Upper lobe of right lung (tissue), 1 donor: Measurements from ENCODE around the gene SLC25A21. TPM values are rescaled to one million over a fixed set of nuclear protein-coding genes. Genes with fewer than 3 reads are reported as not detected.
"Not testable (repeated sequence)": the region's sequence is repeated elsewhere in the genome, so short reads cannot be mapped to it uniquely, and the experiment has no call there.

Experiments used
- ATAC-seq: fragments of 200-7000 bp; cut with Tn5 transposase; one replicate; pipeline ENCODE4 v1.9.1; 2020; ENCODE audit warnings: mild to moderate bottlenecking, moderate library complexity
- DNase-seq: peaks from one replicate; pipeline ENCODE4 v3.0.0-alpha.2; 2020
- H3K27ac ChIP-seq: fragments of 200-600 bp; one replicate; pipeline ENCODE4 v1.8.0; 2022
- H3K27me3 ChIP-seq: fragments of 200-600 bp; one replicate; pipeline ENCODE4 v1.8.0; 2022; ENCODE audit warnings: mild to moderate bottlenecking
- H3K36me3 ChIP-seq: fragments of 200-600 bp; one replicate; pipeline ENCODE4 v1.8.0; 2022
- H3K4me1 ChIP-seq: fragments of 200-600 bp; one replicate; pipeline ENCODE4 v1.8.0; 2022
- H3K4me3 ChIP-seq: fragments of 200-600 bp; one replicate; pipeline ENCODE4 v1.8.0; 2022; ENCODE audit warnings: mild to moderate bottlenecking
- H3K9me3 ChIP-seq: fragments of 200-600 bp; one replicate; pipeline ENCODE4 v1.8.0; 2022
- CTCF ChIP-seq: fragments of 200-600 bp; IDR thresholded peaks from one replicate; pipeline ENCODE4 v1.8.0; 2022; ENCODE audit warnings: antibody characterized with exemption
- intact Hi-C: fragments of 100-400 bp; cut with DNase I; formaldehyde crosslinking; loops from one replicate; pipeline ENCODE4 v1.11.0; 2022
- total RNA-seq: library from RNA; stranded (reverse); fragmentation: NEBNext Ultra II Directional; extraction: Animal tissue kit (Norgen Biotek cat#: 25700); gene quantifications from one replicate; pipeline ENCODE4 v1.2.1, GENCODE V29; 2021
- donor health status: DM: no; HTN: yes; CAD: no; lungs with severe emphysema.

SLC25A21 gene
- total RNA-seq, 1 donor from 2014 or later, result 0.35 TPM

- H3K9me3 ChIP-seq, result no peaks in the 10 kb centered on the region
- H3K4me3 ChIP-seq, result no peak overlapping the region
- ATAC-seq (no peak), DNase-seq (no peak)
- TF ChIP-seq CTCF, result no peak
- intact Hi-C loops, result no loop called here
- H3K27ac ChIP-seq, result no peak overlapping the region
- no peaks in the 10 kb centered on the region for H3K27me3 ChIP-seq
- no peaks in the 10 kb centered on the region for H3K4me1 ChIP-seq
- H3K36me3 ChIP-seq, result no peaks in the 10 kb centered on the region
Observed at GRCh38 chr14:37187294-37187693, 14.9 kb upstream of the SLC25A21 start.

- ATAC-seq (no peak), DNase-seq (no peak)
- no peak overlapping the region for H3K27ac ChIP-seq
- H3K4me3 ChIP-seq, result no peak overlapping the region
- H3K27me3 ChIP-seq, result no peaks in the 10 kb centered on the region
- no peaks in the 10 kb centered on the region for H3K4me1 ChIP-seq
- TF ChIP-seq CTCF, result no peak
- H3K9me3 ChIP-seq, result no peaks in the 10 kb centered on the region
- H3K36me3 ChIP-seq, result no peaks in the 10 kb centered on the region
- intact Hi-C loops, result no loop called here
Observed at GRCh38 chr14:37186865-37187264, 14.5 kb upstream of the SLC25A21 start.

- Histone ChIP-seq H3K4me3 (no peak overlapping the region), H3K27ac (no peak overlapping the region), H3K4me1 (no peaks in the 10 kb centered on the region), H3K27me3 (no peaks in the 10 kb centered on the region), H3K9me3 (no peaks in the 10 kb centered on the region), H3K36me3 (no peaks in the 10 kb centered on the region)
- no peak for TF ChIP-seq CTCF
- DNase-seq (no peak), ATAC-seq (no peak)
- intact Hi-C loops, result no loop called here
Observed at GRCh38 chr14:37185670-37186069, 13.3 kb upstream of the SLC25A21 start.

GRCh38 chr14:37184520-37184919, 12.1 kb upstream of the SLC25A21 start:
- ATAC-seq, H3K4me3 ChIP-seq, H3K27me3 ChIP-seq, H3K36me3 ChIP-seq, H3K9me3 ChIP-seq, H3K4me1 ChIP-seq, intact Hi-C loops, H3K27ac ChIP-seq, DNase-seq: not testable (repeated sequence)

- Histone ChIP-seq H3K9me3 (no peaks in the 10 kb centered on the region), H3K4me3 (no peak overlapping the region), H3K27me3 (no peaks in the 10 kb centered on the region), H3K4me1 (no peaks in the 10 kb centered on the region), H3K27ac (no peak overlapping the region), H3K36me3 (no peaks in the 10 kb centered on the region)
- intact Hi-C loops, result no loop called here
- no peak for ATAC-seq
- no peak for TF ChIP-seq CTCF
- no peak for DNase-seq
Observed at GRCh38 chr14:37181441-37181840, 9.0 kb upstream of the SLC25A21 start.

GRCh38 chr14:37180886-37181285, 8.5 kb upstream of the SLC25A21 start:
- H3K27me3 ChIP-seq, H3K4me1 ChIP-seq, DNase-seq, H3K9me3 ChIP-seq, ATAC-seq, intact Hi-C loops, H3K4me3 ChIP-seq, H3K27ac ChIP-seq, H3K36me3 ChIP-seq: not testable (repeated sequence)

GRCh38 chr14:37179896-37180502, 7.6 kb upstream of the SLC25A21 start:
- DNase-seq (no peak), ATAC-seq (no peak)
- Histone ChIP-seq H3K4me1 (no peaks in the 10 kb centered on the region), H3K36me3 (no peaks in the 10 kb centered on the region), H3K9me3 (no peaks in the 10 kb centered on the region), H3K4me3 (no peak overlapping the region), H3K27me3 (no peaks in the 10 kb centered on the region), H3K27ac (no peak overlapping the region)
- intact Hi-C loops, result no loop called here
- no peak for TF ChIP-seq CTCF
